IPS-15b (cell line): ENCODE data around the gene RASGEF1C.

Source experiments
- H3K27me3 ChIP-seq: one replicate; pipeline ENCODE4 v1.6.1; 2013; ENCODE audit warnings: low read length; ENCODE audit not compliant: control insufficient read depth, insufficient read depth
- H3K36me3 ChIP-seq: one replicate; pipeline ENCODE4 v1.6.1; 2013; ENCODE audit warnings: low read length; ENCODE audit not compliant: control insufficient read depth, insufficient read depth
- H3K4me1 ChIP-seq: one replicate; pipeline ENCODE4 v1.6.1; 2013; ENCODE audit warnings: mild to moderate bottlenecking, low read length; ENCODE audit not compliant: control insufficient read depth, insufficient read depth
- H3K4me3 ChIP-seq: one replicate; pipeline ENCODE4 v1.5.1; 2013; ENCODE audit warnings: low read depth, low read length
- H3K9ac ChIP-seq: one replicate; pipeline ENCODE4 v1.6.1; 2013; ENCODE audit warnings: low read depth, mild to moderate bottlenecking, low read length
- H3K9me3 ChIP-seq: one replicate; pipeline ENCODE4 v1.6.1; 2013; ENCODE audit warnings: mild to moderate bottlenecking, low read length; ENCODE audit not compliant: control insufficient read depth, insufficient read depth

Gene RASGEF1C

DNA sequence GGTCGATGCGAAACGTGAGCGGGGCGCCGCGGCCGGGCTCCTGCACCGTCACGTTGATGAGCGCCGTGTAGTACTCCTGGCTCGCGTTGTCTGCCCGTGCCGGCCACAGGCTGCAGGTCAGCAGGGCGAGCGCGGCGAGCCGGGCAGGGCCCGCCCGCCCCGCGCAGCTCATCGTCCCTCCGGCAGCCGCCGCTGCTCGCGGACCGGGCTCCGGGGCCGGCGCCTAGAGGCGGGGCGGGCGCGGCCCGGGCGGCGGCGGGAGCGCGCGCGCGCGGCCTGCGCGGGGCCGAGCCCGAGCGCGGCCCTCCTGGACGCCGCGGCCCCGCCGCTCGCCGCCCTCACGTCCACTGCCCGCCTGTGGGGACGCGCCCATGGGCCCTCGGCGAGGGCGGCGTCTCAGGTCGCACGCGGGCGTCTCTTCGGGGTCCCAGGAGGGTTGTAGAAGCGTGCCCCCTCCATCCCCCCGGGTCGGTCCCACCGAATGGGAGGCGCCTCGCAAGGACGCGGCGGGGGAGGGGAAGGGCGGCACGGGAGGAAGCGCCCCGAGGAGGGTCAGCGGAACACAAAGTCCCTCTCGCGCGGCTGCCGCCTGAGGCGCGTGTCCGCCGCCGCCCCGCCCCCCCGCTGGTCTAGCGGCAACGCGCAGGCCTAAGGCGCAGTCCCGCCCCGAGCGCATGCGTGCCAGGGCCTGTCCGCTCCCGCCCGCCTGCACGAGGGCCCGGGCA is 137.3 kb downstream of the RASGEF1C start, which contains the start of gene RNF130:
RNF130 (minus strand) TSS at position 229 of the 725 bp plus-strand sequence; CDS start at position 172, 57 bp downstream.
- Histone ChIP-seq H3K9ac (peak within 1 kb of the TSS; percentile 66), H3K4me1 (peaks cover 23% of the 10 kb centered on the region), H3K36me3 (no peaks in the 10 kb centered on the region), H3K9me3 (peaks cover 8% of the 10 kb centered on the region), H3K27me3 (peaks cover 24% of the 10 kb centered on the region), H3K4me3 (peak within 1 kb of the TSS; percentile 85)

DNA sequence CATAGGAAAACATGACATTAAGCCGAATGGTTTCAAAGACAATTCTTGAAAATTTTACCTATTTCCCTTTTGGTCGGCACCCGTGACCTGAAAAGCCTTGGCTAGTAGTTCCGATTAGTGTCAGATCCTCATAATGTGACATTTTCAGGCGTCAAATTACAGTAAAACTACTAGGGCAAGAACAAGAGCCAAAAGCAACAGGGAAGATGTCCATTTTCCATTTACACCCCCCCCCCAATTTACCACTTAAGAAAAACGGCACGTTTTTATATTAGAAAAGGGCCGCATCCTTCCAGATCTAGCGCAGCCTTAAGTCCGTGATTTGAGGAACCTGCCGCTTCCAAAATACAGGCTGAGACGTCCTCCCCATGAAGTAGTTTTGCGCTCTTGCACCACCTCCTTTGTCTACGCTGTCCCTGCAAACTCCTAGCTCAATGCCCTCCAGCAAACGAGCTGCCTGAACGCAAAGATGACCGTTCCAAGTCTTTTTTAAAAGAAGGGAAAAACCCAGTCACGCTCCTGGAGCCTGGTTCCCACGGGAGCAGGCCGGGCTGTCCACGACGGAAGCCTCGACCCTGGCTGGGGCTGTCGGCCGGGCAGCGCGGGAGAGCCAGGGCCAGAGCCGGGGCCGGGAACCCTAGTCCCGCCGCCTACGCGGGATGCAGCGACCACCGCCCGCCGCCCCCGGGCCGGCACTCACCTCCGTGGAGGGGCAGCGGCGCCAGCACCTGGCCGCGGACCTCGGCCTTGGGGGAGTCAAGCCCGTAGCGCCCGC is 138.1 kb downstream of the RASGEF1C start:
- H3K36me3 ChIP-seq: no peaks in the 10 kb centered on the region
- peaks cover 8% of the 10 kb centered on the region for H3K9me3 ChIP-seq
- H3K9ac ChIP-seq: peak overlapping the region; percentile 66
- peaks cover 23% of the 10 kb centered on the region for H3K4me1 ChIP-seq
- H3K27me3 ChIP-seq: peaks cover 24% of the 10 kb centered on the region
- H3K4me3 ChIP-seq: peak overlapping the region; percentile 85

DNA sequence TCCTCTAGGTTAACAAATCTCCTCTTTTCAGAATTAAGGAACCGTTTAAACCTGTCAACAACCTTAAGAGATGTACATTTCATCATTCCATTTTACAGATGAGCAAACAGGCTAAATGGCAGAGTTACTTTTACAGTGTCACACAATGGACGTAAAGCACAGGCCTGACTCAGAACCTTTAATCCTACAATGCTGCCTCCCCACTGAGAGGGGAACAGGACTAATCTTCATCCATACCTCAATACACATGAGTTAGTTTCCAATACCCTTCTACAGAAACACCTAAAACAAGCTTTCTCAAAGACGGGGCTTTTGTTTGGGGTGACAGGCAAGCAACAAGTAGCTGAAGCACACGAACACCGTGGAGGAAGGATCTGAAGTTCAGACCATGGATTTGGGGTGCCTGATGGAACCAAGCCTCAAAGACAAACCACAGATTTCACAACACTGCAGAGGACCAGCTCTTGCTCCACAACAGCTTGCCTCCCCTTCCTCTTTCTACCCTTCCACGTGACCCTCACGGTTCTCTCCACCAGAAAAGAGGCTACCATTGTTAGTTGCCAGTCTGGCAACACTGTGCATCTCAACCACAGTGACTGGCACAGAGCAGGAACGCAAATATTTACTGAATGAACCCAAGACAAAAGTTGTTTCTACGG is 139.3 kb downstream of the RASGEF1C start:
- Histone ChIP-seq H3K4me3 (peak overlapping the region; percentile 85), H3K9me3 (peaks cover 8% of the 10 kb centered on the region), H3K9ac (no peak overlapping the region)

DNA sequence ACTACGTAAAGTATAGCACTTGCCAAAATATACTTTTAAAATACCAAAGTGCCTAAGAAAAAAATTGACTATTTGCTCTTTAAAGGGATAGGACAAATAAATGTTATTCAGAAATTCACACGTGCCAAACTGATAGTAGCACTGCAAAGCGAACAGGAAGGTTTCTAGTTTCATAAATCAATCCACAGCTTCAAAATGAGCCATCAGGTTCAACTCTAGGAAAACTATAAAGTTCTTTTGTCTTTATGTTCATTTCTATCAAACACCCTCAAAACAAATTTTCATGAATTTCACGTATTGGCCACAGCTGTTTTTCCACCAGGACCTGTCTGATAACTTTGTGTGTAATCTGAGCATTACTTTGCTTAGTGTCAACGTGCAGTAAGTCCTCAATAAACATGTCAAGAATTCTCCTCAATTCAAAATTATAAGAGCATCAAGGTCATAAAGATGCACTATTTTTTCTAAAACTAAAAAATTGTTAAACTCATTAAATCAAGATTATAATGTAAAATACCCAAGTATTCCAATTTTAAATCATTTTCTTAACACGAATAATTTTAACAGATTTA is 140.4 kb downstream of the RASGEF1C start:
- Histone ChIP-seq H3K4me1 (peaks cover 23% of the 10 kb centered on the region), H3K9ac (peak overlapping the region; percentile 26), H3K9me3 (peaks cover 8% of the 10 kb centered on the region), H3K27me3 (peaks cover 14% of the 10 kb centered on the region), H3K36me3 (no peaks in the 10 kb centered on the region), H3K4me3 (no peak overlapping the region)

More for the DNA sequence above, 139.3 kb downstream of the RASGEF1C start:
- no peaks in the 10 kb centered on the region for H3K36me3 ChIP-seq
- H3K4me1 ChIP-seq: peaks cover 23% of the 10 kb centered on the region
- H3K27me3 ChIP-seq: peaks cover 22% of the 10 kb centered on the region

DNA sequence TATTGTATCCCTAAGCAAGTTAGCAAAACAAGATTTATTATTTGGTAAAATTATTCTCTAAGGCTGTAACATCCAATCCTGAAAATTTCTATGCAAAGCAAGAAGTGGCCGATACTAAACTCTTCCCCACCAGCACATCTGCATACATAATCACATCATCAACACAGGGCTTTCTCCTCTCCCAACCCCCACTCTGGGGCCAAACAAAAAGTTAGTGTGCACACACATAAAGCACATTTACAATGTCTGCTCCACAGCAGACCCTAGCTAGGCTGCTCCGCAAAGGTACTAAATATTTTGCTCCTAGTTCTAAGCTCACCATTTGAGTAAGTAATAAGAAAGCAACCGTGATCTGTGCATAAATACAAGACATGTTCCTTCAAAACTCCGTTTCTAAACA is 141.0 kb downstream of the RASGEF1C start:
- H3K36me3 ChIP-seq: no peaks in the 10 kb centered on the region
- H3K27me3 ChIP-seq: peaks cover 9% of the 10 kb centered on the region
- no peak overlapping the region for H3K9ac ChIP-seq
- peak overlapping the region; percentile 27 for H3K4me3 ChIP-seq
- H3K4me1 ChIP-seq: peaks cover 23% of the 10 kb centered on the region
- peaks cover 8% of the 10 kb centered on the region for H3K9me3 ChIP-seq

DNA sequence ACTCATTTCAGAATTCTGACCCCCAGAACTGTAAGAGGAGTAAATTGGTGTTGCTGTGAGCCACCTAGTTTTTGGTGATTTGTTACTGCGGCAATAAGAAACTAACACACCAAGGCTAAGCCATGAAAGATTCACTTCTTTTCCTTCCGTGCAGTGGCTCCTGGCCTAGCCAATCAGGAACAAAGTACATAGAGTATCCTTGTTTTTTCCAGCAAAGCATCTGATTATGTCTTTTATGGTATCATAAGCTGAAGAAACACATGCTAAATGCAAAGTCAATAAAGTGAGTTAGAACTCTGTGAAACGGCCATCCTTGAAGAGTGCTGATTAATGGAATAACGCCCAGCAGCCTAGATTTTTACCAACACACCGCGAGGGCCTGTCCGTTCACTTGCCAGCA is 148.8 kb downstream of the RASGEF1C start:
- H3K9ac ChIP-seq: no peak overlapping the region
- no peak overlapping the region for H3K4me3 ChIP-seq
- no peaks in the 10 kb centered on the region for H3K9me3 ChIP-seq
- peaks cover 31% of the 10 kb centered on the region for H3K4me1 ChIP-seq
- no peaks in the 10 kb centered on the region for H3K36me3 ChIP-seq
- H3K27me3 ChIP-seq: no peaks in the 10 kb centered on the region

DNA sequence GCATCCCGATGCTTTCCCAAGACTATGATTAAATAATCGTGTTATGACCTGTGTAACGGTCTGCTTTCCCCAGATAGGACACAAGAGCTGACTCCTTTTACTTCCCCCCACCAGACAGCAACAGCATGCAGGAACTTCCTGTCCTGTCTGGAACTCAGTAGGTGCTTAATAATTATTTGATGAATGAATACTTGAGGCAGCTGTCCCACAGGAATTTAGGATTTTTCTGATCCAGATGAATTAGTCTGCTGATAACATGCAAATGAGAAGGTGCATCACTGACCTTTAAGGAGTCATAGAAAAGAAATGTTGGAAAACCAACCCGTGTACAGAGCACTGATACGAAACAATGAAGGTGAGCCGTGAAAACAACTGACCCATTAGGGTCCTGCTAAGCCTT is 149.7 kb downstream of the RASGEF1C start:
- Histone ChIP-seq H3K27me3 (no peaks in the 10 kb centered on the region), H3K9me3 (no peaks in the 10 kb centered on the region), H3K4me3 (no peak overlapping the region), H3K4me1 (peaks cover 31% of the 10 kb centered on the region), H3K9ac (no peak overlapping the region), H3K36me3 (no peaks in the 10 kb centered on the region)

DNA sequence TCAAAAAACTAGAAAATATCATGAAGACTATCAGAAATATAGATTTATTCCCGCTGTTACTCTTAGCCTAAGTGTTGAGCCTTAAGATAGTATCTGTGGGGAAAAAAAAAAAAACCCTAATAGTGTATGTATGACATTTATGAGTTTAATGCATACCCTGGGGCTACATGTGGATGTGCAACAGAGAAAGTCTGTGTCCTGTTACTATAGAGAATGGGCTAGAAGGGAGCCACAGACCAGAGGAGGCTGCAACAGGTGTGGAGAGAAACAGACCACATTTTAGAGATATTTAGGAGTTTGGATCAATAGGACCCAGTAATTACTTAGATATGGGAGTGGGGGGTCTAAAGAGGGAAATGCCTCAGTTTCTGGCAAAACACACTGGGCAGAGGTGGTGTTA is 152.9 kb downstream of the RASGEF1C start:
- Histone ChIP-seq H3K9ac (no peak overlapping the region), H3K27me3 (no peaks in the 10 kb centered on the region), H3K9me3 (no peaks in the 10 kb centered on the region), H3K4me3 (no peak overlapping the region), H3K4me1 (peaks cover 29% of the 10 kb centered on the region), H3K36me3 (no peaks in the 10 kb centered on the region)

DNA sequence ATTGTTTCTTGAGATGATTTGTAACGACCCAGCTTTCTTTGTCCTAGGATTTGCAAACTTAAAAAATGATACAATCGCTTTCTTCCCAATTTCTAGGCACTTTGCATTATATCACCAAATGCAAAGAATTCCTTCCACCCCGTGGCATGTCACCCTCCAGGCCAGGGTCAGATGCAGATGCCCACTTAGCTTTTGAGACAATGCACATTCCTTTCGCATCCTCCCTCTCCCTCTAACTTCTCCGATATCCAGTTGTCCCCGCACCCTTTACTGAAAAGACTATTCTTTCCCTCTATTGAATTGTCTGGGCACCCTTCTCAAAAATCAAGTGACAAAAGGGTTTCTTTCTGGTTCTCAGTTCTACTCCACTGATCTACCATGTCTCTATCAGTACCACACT is 154.8 kb downstream of the RASGEF1C start:
- H3K9me3 ChIP-seq: no peaks in the 10 kb centered on the region
- no peaks in the 10 kb centered on the region for H3K27me3 ChIP-seq
- H3K4me1 ChIP-seq: peaks cover 32% of the 10 kb centered on the region
- H3K9ac ChIP-seq: no peak overlapping the region
- H3K4me3 ChIP-seq: no peak overlapping the region
- H3K36me3 ChIP-seq: no peaks in the 10 kb centered on the region

DNA sequence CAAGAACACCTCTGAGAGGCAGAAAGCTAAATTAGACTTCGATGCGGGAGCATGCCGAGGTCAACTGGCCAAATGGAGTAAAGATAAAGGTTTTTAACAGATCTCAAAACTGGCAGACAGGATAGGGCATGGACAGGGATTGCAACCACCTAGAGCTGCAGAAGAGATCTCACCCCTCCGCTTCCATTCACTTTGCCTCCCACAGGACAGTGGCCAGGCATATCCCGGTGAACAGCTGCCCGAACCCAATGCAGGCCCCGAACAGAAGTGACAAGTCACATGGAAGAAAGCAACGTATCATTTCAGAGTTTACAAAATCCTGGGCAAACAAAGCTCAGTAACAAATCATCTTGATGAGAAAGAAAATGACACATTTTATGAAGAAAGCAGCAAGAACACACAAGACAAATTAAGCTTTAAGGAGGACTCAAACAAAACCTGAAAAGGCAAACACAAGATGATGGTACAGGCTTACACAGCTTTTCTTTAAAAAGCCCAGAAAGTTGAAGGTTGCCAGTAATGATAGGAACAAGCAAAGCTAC is 155.9 kb downstream of the RASGEF1C start:
- peaks cover 37% of the 10 kb centered on the region for H3K4me1 ChIP-seq
- H3K9ac ChIP-seq: no peak overlapping the region
- H3K9me3 ChIP-seq: no peaks in the 10 kb centered on the region
- H3K36me3 ChIP-seq: no peaks in the 10 kb centered on the region
- no peak overlapping the region for H3K4me3 ChIP-seq
- no peaks in the 10 kb centered on the region for H3K27me3 ChIP-seq

DNA sequence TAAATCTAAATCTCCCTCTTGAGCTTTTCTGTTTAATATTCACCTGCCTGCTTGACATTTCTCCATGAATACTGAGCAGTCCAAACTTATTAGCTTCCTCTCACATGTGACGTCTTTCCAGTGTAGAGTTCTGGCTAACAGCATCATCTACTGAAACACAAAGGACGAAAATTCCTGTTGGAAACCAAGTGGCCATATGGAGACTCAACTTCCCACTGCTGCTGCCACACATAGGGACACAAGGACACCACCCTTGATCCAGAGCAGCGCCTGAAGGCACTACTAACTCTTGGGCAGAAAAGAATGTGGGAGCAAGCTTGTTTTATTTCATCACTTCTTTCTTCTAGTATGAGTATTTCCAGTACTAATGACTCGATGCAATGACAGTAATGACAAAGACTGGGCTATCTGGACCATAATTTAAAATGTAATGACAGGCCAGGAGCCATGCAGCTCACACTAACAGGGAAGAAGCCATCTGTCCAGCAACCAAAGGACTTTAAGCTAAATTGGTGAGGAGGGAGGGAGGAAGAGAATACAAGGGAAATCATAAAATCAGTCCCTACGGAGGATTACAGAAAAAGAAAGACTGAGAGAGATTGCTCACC is 156.7 kb downstream of the RASGEF1C start:
- Histone ChIP-seq H3K9ac (no peak overlapping the region), H3K9me3 (no peaks in the 10 kb centered on the region), H3K36me3 (no peaks in the 10 kb centered on the region), H3K4me3 (no peak overlapping the region), H3K27me3 (no peaks in the 10 kb centered on the region), H3K4me1 (peaks cover 34% of the 10 kb centered on the region)
